ENCODE measurements around the gene CLEC18A.
"Not testable (repeated sequence)": the region's sequence is repeated elsewhere in the genome, so short reads cannot be mapped to it uniquely, and the experiment has no call there.

Gene CLEC18A

DNA sequence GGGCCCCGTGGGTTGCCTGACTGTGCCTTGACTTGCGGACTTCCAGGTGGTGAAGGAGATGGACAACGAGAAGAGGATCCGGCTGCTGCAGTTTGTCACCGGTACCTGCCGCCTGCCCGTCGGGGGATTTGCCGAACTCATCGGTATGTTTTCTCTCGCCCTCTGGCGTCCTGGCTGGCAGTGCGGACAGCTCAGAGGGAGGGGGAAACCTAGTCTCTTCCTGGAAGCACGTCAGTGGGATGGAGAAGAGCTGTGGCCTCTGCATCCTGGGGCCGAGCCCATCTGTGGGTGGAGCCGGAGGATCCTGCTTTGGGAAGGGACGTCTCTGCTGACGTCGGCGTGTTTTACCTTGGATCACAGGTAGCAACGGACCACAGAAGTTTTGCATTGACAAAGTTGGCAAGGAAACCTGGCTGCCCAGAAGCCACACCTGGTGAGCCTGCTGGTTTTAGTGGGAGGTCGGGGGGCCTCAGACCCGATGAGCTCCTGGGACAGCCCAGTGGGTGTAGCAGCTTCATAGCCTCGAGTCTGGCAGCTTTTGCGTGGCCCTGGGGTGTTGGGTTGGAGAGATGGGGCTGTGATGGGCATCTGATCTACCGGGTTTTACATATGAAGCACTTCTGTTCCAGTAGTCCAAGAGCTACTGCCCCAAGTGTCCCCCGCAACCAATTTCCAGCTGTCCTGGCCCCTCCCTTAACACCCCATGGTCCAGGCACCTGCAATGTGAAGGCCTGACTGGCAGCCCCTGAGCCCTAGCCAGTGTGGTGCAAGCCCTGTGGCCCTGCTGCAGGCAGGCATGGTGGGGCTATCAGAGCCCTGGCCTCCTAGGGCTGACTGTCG, 11.9 kb upstream of the CLEC18A start:
- TF ChIP-seq, protein P1, sequence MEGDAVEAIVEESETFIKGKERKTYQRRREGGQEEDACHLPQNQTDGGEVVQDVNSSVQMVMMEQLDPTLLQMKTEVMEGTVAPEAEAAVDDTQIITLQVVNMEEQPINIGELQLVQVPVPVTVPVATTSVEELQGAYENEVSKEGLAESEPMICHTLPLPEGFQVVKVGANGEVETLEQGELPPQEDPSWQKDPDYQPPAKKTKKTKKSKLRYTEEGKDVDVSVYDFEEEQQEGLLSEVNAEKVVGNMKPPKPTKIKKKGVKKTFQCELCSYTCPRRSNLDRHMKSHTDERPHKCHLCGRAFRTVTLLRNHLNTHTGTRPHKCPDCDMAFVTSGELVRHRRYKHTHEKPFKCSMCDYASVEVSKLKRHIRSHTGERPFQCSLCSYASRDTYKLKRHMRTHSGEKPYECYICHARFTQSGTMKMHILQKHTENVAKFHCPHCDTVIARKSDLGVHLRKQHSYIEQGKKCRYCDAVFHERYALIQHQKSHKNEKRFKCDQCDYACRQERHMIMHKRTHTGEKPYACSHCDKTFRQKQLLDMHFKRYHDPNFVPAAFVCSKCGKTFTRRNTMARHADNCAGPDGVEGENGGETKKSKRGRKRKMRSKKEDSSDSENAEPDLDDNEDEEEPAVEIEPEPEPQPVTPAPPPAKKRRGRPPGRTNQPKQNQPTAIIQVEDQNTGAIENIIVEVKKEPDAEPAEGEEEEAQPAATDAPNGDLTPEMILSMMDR (IDR thresholded peaks at IDR 0.05; ENCODE audit: low read depth, low read length, missing control alignments): no peak
- DNase-seq (ENCODE audit: extremely low read depth, low read depth): no peak

DNA sequence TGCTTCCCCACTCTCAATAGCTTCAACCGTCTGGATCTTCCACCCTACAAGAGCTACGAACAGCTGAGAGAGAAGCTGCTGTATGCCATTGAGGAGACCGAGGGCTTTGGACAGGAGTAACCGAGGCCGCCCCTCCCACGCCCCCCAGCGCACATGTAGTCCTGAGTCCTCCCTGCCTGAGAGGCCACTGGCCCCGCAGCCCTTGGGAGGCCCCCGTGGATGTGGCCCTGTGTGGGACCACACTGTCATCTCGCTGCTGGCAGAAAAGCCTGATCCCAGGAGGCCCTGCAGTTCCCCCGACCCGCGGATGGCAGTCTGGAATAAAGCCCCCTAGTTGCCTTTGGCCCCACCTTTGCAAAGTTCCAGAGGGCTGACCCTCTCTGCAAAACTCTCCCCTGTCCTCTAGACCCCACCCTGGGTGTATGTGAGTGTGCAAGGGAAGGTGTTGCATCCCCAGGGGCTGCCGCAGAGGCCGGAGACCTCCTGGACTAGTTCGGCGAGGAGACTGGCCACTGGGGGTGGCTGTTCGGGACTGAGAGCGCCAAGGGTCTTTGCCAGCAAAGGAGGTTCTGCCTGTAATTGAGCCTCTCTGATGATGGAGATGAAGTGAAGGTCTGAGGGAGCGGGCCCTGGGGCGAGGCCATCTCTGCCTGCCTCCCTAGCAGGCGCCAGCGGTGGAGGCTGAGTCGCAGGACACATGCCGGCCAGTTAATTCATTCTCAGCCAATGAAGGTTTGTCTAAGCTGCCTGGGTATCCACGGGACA, 11.1 kb upstream of the CLEC18A start:
- no peak for DNase-seq (ENCODE audit: extremely low read depth, low read depth)
- TF ChIP-seq, protein P1 (IDR thresholded peaks at IDR 0.05; ENCODE audit: low read depth, low read length, missing control alignments): no peak
- no peak overlapping the region for H3K4me3 ChIP-seq (replicated peaks; ENCODE audit: low read depth, low read length)

More for the DNA sequence above, 11.9 kb upstream of the CLEC18A start:
- H3K4me3 ChIP-seq (replicated peaks; ENCODE audit: low read depth, low read length): no peak overlapping the region

DNA sequence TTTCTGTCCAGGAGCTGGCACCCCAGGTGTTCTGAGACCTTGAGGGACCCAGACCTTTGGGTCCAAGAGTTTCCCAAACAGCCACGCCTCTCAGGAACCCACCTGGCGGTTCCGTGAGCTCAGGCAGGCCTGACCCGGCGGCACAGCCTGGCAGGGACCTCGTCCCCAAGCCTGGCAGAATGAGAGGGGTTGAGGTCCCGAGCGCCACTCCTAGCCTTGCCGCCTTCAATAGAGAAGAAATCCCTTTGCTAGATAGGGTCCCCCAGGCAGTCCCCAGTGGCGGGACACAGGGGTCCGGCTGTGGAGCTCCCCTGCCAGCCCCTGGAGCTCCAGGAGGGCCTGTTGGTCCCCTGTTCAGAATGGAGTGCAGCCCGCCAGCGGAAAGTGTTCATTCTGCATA, 10.5 kb upstream of the CLEC18A start:
- TF ChIP-seq, protein P1 (IDR thresholded peaks at IDR 0.05; ENCODE audit: low read depth, low read length, missing control alignments): no peak
- no peak overlapping the region for H3K4me3 ChIP-seq (replicated peaks; ENCODE audit: low read depth, low read length)

DNA sequence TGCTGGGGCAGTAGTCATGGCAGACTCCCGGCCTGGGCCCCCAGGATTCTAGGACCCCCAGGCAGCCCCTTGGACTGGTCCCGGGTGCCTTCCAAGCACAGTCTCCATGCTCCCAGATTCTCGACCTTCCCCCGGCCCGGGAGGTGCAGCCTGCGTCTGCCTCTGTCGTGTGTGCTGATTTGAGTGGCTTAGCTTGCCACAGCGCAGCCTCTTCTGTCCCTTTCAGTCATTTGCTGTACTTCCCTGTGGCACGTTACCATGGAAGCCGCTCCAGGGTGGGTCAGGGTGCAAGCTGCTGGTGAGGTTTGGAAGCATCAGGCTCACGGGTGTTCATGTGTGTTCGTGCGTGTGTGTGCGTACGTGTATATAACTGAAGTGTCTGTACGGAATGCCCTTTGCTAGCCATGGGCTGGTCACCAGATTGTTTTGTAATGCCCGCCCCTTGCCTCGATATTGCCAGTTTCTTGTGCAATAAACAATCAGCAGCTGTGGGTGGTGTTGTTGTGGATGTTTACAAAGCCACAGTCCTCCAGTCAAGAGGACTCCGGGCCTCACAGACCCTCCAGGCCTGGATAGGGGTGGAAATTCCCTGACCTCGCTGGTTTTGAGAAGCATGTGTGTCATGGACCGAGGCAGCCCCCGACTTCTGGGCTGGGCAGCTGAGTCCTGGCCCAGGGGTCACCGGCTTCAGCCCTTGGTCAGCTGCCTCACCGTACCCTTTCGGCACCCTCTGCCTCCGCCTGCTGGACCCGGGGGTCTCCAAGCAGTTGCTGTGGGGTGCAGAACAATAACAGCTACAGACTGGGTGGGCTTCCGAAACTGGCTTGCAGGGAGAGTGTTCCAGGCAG, 9.7 kb upstream of the CLEC18A start:
- TF ChIP-seq, protein P1 (IDR thresholded peaks at IDR 0.05; ENCODE audit: low read depth, low read length, missing control alignments): no peak

More for the DNA sequence above, 10.5 kb upstream of the CLEC18A start:
- DNase-seq (ENCODE audit: extremely low read depth, low read depth): no peak

DNA sequence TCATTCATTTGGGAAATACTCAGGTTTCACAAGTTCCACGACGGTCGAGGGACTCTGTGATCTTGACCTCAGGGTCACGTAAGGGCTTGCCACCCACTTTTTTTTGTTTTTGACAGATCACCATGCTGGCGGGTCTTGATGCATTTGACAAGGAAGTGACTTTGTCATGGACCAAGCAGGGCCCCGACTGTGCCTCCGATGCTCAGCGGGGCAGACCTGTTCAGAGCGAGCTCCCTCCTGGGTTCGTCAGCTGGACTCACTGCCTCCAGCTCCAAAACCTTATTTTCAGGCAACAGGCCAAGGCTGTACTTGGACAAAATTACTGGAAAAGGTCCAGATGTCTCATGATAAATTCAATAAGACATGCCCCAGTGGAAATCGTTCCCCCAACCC, 9.0 kb upstream of the CLEC18A start:
- DNase-seq (ENCODE audit: extremely low read depth, low read depth): no peak
- TF ChIP-seq, protein P1 (IDR thresholded peaks at IDR 0.05; ENCODE audit: low read depth, low read length, missing control alignments): no peak
- H3K4me3 ChIP-seq (replicated peaks; ENCODE audit: low read depth, low read length): no peak overlapping the region

More for the DNA sequence above, 9.7 kb upstream of the CLEC18A start:
- H3K4me3 ChIP-seq (replicated peaks; ENCODE audit: low read depth, low read length): no peak overlapping the region
- no peak for DNase-seq (ENCODE audit: extremely low read depth, low read depth)

DNA sequence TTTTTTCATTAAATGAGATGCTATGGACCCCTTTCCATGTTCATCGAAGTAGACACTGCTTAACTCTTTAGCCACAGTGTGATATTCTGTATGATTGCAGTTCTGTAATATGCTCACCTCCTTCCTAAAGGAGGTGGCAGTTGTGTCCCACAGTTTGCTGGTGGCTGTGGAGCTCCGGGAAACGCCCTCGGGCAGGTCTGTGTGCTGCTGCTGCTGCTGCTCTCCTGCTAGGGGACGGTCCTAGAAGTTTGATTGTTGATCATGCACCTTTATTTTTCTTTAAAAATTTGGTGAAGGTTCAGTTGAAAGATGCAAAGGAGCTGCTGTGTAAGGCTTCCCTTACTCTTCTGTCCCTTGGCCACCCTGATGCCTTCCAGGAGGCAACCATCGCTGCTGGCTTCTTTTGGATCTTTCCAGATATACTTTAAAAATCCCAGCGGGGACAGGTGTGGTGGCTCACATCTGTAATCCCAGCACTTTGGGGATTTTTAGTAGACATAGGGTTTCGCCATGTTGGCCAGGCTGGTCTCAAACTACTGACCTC, 8.4 kb upstream of the CLEC18A start:
- H3K4me3 ChIP-seq (replicated peaks; ENCODE audit: low read depth, low read length): no peak overlapping the region
- no peak for DNase-seq (ENCODE audit: extremely low read depth, low read depth)
- TF ChIP-seq, protein P1 (IDR thresholded peaks at IDR 0.05; ENCODE audit: low read depth, low read length, missing control alignments): no peak

DNA sequence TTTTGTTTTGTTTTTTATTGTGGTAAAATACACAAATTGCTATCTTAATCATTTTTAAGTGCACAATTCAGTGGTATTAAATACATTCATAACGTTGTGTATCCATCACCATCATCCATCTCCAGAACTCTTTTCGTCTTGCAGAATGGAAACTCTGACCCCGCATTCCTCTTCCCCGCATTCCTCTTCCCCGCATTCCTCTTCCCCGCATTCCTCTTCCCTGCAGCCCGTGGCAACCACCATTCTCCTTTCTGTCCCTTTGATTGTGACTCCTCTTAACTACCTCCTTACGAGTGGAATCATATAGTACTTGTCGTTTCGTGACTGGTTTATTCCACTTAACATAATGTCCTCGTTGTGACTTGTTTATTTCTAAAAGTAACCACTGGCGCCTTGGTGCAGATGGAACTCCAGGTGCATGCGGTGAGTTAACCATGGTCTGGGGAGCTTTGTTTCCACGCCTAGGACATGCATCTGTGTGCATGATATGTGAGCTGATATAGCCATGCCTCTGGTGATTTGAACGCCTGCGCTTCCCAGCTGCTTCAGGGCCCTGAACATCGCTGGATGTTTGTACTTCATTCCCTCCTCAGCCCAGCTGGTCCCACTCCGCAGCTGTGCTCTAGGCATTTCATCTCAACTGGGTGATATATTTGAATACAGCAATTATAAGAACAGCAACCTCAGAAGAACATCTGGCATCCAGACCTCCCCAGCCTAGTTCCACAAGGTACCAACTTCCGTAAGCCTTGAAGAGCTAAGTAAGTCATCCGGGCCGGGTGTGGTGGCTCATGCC, 7.7 kb upstream of the CLEC18A start:
- not testable (repeated sequence) for H3K4me3 ChIP-seq (replicated peaks; ENCODE audit: low read depth, low read length); DNase-seq (ENCODE audit: extremely low read depth, low read depth)

DNA sequence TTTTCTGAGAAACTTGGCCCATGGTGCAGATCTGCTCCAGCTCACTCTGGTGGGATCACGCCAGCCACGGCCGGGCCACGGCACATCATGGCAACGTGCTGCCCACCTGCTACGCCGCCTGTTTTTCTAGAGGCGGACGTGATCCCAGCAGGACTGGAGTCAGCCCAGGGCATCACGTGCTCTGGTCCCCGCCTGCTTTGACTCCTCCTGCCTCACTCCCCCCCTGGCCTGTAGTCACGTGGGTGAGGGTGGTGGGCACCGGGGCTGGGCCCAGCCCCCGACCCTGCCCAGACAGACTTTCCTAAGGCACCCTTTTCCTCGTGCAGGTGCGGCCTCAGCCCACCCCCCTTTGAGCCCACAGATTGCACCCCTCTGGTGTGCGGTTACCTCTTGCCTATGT, 723 bp upstream of the CLEC18A start:
- not testable (repeated sequence) for H3K4me3 ChIP-seq (replicated peaks; ENCODE audit: low read depth, low read length); DNase-seq (ENCODE audit: extremely low read depth, low read depth)

DNA sequence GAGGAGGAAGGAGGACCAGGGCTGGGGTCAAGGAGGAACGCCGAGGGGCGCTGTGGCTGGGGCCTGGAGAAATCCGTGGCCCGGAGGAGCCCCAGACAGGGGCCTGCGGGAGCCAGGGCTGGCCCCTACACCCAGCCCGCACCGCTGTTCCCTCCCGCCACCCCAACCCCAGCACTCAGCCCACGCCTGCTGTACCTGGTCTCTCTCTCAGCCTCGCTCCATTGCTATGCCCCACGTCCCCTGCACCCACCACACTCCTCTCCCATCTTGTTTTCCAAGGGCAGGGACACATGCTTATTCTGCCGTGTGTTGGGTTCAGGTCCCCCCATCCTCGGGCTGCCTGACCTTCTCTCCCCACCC, 518 bp downstream of the CLEC18A start:
- DNase-seq (ENCODE audit: extremely low read depth, low read depth): not testable (repeated sequence)

More for the DNA sequence above, 518 bp downstream of the CLEC18A start:
- not testable (repeated sequence) for H3K4me3 ChIP-seq (replicated peaks; ENCODE audit: low read depth, low read length)

Data from HFF-Myc (cell line).